Hepatocyte (in vitro differentiated cells): ENCODE measurements around the gene OCEL1. TPM values are rescaled to one million over a fixed set of nuclear protein-coding genes. Genes with fewer than 3 reads are reported as not detected.

ENCODE experiments used
- DNase-seq: peaks from one replicate; pipeline ENCODE4 v3.0.0-alpha.2; 2016; ENCODE audit warnings: low spot score
- H2AFZ ChIP-seq: fragments of 200-600 bp; sonication (generic); 2 replicates; pipeline ENCODE4 v1.6.0; 2016; ENCODE audit warnings: antibody characterized with exemption, mild to moderate bottlenecking
- H3K27ac ChIP-seq: fragments of 200-600 bp; sonication (generic); 2 replicates; pipeline ENCODE4 v1.5.1; 2016; ENCODE audit warnings: mild to moderate bottlenecking
- H3K27me3 ChIP-seq: fragments of 200-600 bp; sonication (generic); 2 replicates; pipeline ENCODE4 v1.6.1; 2016
- H3K36me3 ChIP-seq: fragments of 200-600 bp; sonication (generic); replicated peaks from 2 replicates; pipeline ENCODE4 v1.5.1; 2016; ENCODE audit warnings: low read depth; ENCODE audit not compliant: insufficient read depth
- H3K4me1 ChIP-seq: fragments of 200-600 bp; sonication (generic); 2 replicates; pipeline ENCODE4 v1.5.1; 2016; ENCODE audit warnings: mild to moderate bottlenecking, moderate library complexity; ENCODE audit not compliant: insufficient read depth
- H3K4me2 ChIP-seq: fragments of 200-600 bp; sonication (generic); 2 replicates; pipeline ENCODE4 v1.6.0; 2016
- H3K4me3 ChIP-seq: fragments of 200-600 bp; sonication (generic); 2 replicates; pipeline ENCODE4 v1.5.1; 2016; ENCODE audit warnings: mild to moderate bottlenecking
- H3K79me2 ChIP-seq: fragments of 200-600 bp; sonication (generic); 2 replicates; pipeline ENCODE4 v1.6.0; 2017; ENCODE audit warnings: mild to moderate bottlenecking
- H3K9me2 ChIP-seq: fragments of 200-600 bp; sonication (generic); replicated peaks from 2 replicates; pipeline ENCODE4 v1.6.0; 2017; ENCODE audit warnings: mild to moderate bottlenecking; ENCODE audit not compliant: insufficient read depth
- H3K9me3 ChIP-seq: fragments of 200-600 bp; sonication (generic); 2 replicates; pipeline ENCODE4 v1.5.1; 2016; ENCODE audit warnings: low read depth, mild to moderate bottlenecking
- H4K20me1 ChIP-seq: fragments of 200-600 bp; sonication (generic); 2 replicates; pipeline ENCODE4 v1.6.0; 2016; ENCODE audit warnings: mild to moderate bottlenecking; ENCODE audit not compliant: insufficient read depth, poor library complexity, severe bottlenecking
- CTCF ChIP-seq: fragments of 200-600 bp; sonication (generic); IDR thresholded peaks from 2 replicates; pipeline ENCODE4 v1.5.1; 2016; ENCODE audit warnings: antibody characterized with exemption, mild to moderate bottlenecking; ENCODE audit not compliant: poor library complexity
- EZH2 ChIP-seq: fragments of 200-600 bp; sonication (generic); IDR thresholded peaks from 2 replicates; pipeline ENCODE4 v1.6.1; 2016; ENCODE audit warnings: antibody characterized with exemption, mild to moderate bottlenecking, borderline replicate concordance
- EZH2phosphoT487 ChIP-seq: fragments of 200-600 bp; sonication (generic); IDR thresholded peaks from one replicate; pipeline ENCODE4 v1.6.1; 2018; ENCODE audit warnings: antibody characterized with exemption, mild to moderate bottlenecking, low read depth, moderate library complexity; ENCODE audit not compliant: unreplicated experiment, severe bottlenecking
- WGBS: methylation state at CpG from one replicate; pipeline ENCODE4 v1.1.6; 2016; ENCODE audit warnings: low lambda C conversion rate; ENCODE audit errors: missing lambda C conversion rate; 5-methylcytosine and 5-hydroxymethylcytosine counted together
- polyA plus RNA-seq: library from polyadenylated mRNA; unstranded; fragments of >200 nt; fragmentation: Nextera tagmentation; extraction: Ambion mirVana; gene quantifications from 2 replicates; pipeline ENCODE4 v1.2.1, GENCODE V29; 2016
- total RNA-seq: library from RNA; depleted of rRNA; stranded (reverse); fragments of >200 nt; gene quantifications from 2 replicates; pipeline ENCODE4 v1.2.3, GENCODE V29; 2014

Gene OCEL1
- total and polyA plus RNA-seq, 2 experiments from 2014 or later: 9.5 to 47.7 TPM

GRCh38 chr19:17205237-17206140 lies 20.5 kb upstream of the OCEL1 start:
- no peak overlapping the region for H3K4me2 ChIP-seq

GRCh38 chr19:17206736-17207581 lies 19.1 kb upstream of the OCEL1 start:
- WGBS: 95% methylated on average over 25 of the region's 25 CpGs
- no peaks in the 10 kb centered on the region for H3K9me3 ChIP-seq

More at GRCh38 chr19:17205237-17206140, 20.5 kb upstream of the OCEL1 start:
- Histone ChIP-seq H4K20me1 (no peaks in the 10 kb centered on the region), H3K4me3 (no peak overlapping the region), H2AFZ (no peak overlapping the region), H3K9me3 (no peaks in the 10 kb centered on the region), H3K79me2 (no peaks in the 10 kb centered on the region), H3K9me2 (no peaks in the 10 kb centered on the region), H3K36me3 (no peaks in the 10 kb centered on the region), H3K27ac (no peak overlapping the region), H3K4me1 (no peaks in the 10 kb centered on the region), H3K27me3 (no peaks in the 10 kb centered on the region)
- peak; percentile 57 for TF ChIP-seq CTCF
- TF ChIP-seq EZH2: no peak
- TF ChIP-seq EZH2phosphoT487: no peak
- WGBS: 85% methylated on average over 27 of the region's 27 CpGs
- DNase-seq: peak; percentile 77

GRCh38 chr19:17209126-17210036 lies 16.6 kb upstream of the OCEL1 start:
- Histone ChIP-seq H3K9me3 (no peaks in the 10 kb centered on the region), H4K20me1 (no peaks in the 10 kb centered on the region), H3K27me3 (no peaks in the 10 kb centered on the region), H2AFZ (no peak overlapping the region), H3K79me2 (peaks cover 2% of the 10 kb centered on the region), H3K27ac (no peak overlapping the region), H3K4me2 (no peak overlapping the region), H3K9me2 (no peaks in the 10 kb centered on the region), H3K36me3 (no peaks in the 10 kb centered on the region), H3K4me1 (peaks cover 1% of the 10 kb centered on the region), H3K4me3 (no peak overlapping the region)
- TF ChIP-seq CTCF (no peak), EZH2 (no peak), EZH2phosphoT487 (no peak)
- WGBS: 84% methylated on average over 25 of the region's 28 CpGs
- DNase-seq: peak; percentile 16

More at GRCh38 chr19:17206736-17207581, 19.1 kb upstream of the OCEL1 start:
- Histone ChIP-seq H2AFZ (no peak overlapping the region), H3K4me1 (no peaks in the 10 kb centered on the region), H3K27ac (no peak overlapping the region), H4K20me1 (no peaks in the 10 kb centered on the region), H3K4me3 (no peak overlapping the region), H3K4me2 (no peak overlapping the region), H3K27me3 (no peaks in the 10 kb centered on the region), H3K79me2 (no peaks in the 10 kb centered on the region), H3K9me2 (no peaks in the 10 kb centered on the region), H3K36me3 (no peaks in the 10 kb centered on the region)
- peak; percentile 2 for DNase-seq
- no peak for TF ChIP-seq EZH2phosphoT487
